Esophagus muscularis mucosa (tissue), 4 donors: ENCODE data around the gene ZDHHC22.

Experiments
- EP300 ChIP-seq: sonication (generic); formaldehyde crosslinking; IDR thresholded peaks from one replicate; pipeline ENCODE4 v1.6.1; 2017; ENCODE audit warnings: antibody characterized with exemption
- POLR2A ChIP-seq: fragments of 450-650 bp; IDR thresholded peaks from one replicate; pipeline ENCODE4 v1.6.1; 2017; ENCODE audit warnings: antibody characterized with exemption, moderate library complexity, mild to moderate bottlenecking, low read depth
- POLR2AphosphoS5 ChIP-seq, 2 donors: sonication (generic); formaldehyde crosslinking; IDR thresholded peaks; one replicate each; pipeline ENCODE4 v1.6.1; 2017; ENCODE audit warnings: antibody characterized with exemption in 2 of 2
- TF ChIP-seq, protein P1 (sequence below), 3 experiments: fragments of 200-600 bp in 2 of 3; fragments of 450-650 bp in 1 of 3; sonication (generic) in 2 of 3; IDR thresholded peaks; one replicate each; pipeline ENCODE4 v1.5.1; 2017 to 2019; ENCODE audit warnings: antibody characterized with exemption in 3 of 3, mild to moderate bottlenecking in 2 of 3, moderate library complexity in 1 of 3

DNA sequence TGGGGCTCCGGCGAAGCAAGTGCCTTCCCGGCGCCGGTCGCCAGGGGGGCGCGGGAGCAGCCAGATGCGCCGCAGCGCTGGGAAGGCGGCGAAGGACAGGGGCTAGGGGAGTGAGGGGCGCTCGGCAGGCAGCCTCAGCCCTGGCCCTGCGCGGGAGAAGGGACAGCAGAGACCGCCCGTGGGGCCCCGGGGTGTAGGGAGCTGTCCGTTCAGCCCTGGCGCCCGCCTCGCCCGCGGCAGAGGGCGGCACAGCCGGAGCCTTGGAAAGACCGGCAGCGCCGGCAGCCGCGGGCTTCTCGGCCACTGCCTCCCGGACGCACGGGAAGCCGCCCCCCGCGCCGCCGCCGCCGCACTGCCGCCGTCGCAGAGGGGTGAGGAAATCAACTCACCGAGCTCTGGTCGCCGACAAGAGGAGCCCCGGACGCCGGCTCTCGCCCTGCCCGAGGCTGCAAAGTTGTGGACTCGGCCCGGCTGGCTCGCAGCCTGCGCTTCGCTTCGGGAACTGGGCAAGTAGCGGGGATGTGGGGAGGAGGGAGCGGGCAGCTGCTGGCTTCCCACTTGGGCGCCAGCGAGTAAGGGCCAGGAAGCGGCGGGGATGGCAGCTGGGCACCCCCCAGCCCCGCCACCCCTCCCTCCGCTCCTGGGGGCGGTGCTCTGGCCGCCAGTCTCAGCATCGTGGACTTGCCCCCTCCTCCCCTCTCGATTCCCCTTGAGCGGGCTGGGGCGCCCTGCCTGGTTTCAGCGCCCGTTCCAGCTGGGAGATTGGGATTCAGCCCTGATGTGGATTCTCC, at the start of gene ZDHHC22:
- TF ChIP-seq, protein P1, sequence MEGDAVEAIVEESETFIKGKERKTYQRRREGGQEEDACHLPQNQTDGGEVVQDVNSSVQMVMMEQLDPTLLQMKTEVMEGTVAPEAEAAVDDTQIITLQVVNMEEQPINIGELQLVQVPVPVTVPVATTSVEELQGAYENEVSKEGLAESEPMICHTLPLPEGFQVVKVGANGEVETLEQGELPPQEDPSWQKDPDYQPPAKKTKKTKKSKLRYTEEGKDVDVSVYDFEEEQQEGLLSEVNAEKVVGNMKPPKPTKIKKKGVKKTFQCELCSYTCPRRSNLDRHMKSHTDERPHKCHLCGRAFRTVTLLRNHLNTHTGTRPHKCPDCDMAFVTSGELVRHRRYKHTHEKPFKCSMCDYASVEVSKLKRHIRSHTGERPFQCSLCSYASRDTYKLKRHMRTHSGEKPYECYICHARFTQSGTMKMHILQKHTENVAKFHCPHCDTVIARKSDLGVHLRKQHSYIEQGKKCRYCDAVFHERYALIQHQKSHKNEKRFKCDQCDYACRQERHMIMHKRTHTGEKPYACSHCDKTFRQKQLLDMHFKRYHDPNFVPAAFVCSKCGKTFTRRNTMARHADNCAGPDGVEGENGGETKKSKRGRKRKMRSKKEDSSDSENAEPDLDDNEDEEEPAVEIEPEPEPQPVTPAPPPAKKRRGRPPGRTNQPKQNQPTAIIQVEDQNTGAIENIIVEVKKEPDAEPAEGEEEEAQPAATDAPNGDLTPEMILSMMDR (IDR thresholded peaks at IDR 0.05), result peak in 2 of 3 experiments; percentile 14 to 29
- TF ChIP-seq POLR2A (no peak), POLR2AphosphoS5 (IDR thresholded peaks at IDR 0.05) (no peak), EP300 (no peak)
